Kidney epithelial cell (primary cell): ENCODE results near the gene LRP1. TPM values are rescaled to one million over a fixed set of nuclear protein-coding genes. Genes with fewer than 3 reads are reported as not detected.

ENCODE experiments used
- DNase-seq: peaks from one replicate; pipeline ENCODE4 v3.0.0-alpha.2; 2010; ENCODE audit warnings: low read depth
- H3K27me3 ChIP-seq: 2 replicates; pipeline ENCODE4 v1.6.0; 2011; ENCODE audit warnings: low read length; ENCODE audit not compliant: control insufficient read depth, insufficient read depth
- H3K36me3 ChIP-seq: 2 replicates; pipeline ENCODE4 v1.5.1; 2011; ENCODE audit warnings: low read length; ENCODE audit not compliant: control insufficient read depth, insufficient read depth
- H3K4me3 ChIP-seq: 2 replicates; pipeline ENCODE4 v1.5.1; 2011; ENCODE audit warnings: low read depth, mild to moderate bottlenecking, control low read depth, low read length
- total RNA-seq: library from RNA; depleted of rRNA; stranded (reverse); fragments of >200 nt; gene quantifications from 2 replicates; pipeline ENCODE4 v1.2.3, GENCODE V29; 2015
- TF ChIP-seq, protein P1 (sequence below): IDR thresholded peaks from 2 replicates; pipeline ENCODE4 v1.5.1; 2011; ENCODE audit warnings: mild to moderate bottlenecking, moderate library complexity, low read length, control low read depth, inconsistent platforms; ENCODE audit not compliant: insufficient read depth, poor library complexity, severe bottlenecking

The LRP1 gene
- total RNA-seq, 1 donor from 2014 or later: 40.2 TPM

DNA sequence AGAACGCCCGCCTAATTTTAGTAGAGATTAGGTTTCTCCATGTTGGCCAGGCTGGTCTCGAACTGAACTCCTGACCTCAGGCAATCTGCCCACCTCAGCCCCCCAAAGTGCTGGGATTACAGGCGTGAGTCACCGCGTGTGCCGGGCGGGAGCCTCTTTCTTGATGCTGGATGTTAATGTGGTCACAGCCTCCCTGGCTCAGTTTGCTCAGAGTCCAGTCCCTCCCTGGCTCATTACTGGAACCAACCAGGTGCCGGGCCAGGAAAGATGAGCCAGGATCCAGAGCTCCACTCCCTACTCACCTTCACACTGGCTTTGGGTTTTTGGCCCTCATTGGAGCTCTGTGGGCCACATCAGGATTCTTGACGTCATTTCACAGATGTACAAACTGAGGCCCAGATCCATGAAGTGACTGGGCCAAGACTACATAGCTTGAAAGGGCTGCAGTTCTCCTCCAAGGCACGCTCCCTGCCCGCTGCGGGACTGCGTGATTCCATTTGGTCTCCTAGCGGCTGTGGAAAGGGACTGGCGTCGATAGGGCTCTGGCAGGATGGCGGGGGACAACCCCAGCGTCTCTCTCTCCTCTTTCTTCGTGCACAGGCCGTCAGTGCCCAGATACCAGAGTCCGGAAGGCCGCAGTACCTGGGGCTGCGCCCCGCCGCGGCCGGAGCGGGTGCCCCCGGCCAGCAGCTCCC lies 96.1 kb downstream of the LRP1 start:
- Histone ChIP-seq H3K27me3 (peaks cover 81% of the 10 kb centered on the region), H3K4me3 (no peak overlapping the region), H3K36me3 (no peaks in the 10 kb centered on the region)
- TF ChIP-seq, protein P1, sequence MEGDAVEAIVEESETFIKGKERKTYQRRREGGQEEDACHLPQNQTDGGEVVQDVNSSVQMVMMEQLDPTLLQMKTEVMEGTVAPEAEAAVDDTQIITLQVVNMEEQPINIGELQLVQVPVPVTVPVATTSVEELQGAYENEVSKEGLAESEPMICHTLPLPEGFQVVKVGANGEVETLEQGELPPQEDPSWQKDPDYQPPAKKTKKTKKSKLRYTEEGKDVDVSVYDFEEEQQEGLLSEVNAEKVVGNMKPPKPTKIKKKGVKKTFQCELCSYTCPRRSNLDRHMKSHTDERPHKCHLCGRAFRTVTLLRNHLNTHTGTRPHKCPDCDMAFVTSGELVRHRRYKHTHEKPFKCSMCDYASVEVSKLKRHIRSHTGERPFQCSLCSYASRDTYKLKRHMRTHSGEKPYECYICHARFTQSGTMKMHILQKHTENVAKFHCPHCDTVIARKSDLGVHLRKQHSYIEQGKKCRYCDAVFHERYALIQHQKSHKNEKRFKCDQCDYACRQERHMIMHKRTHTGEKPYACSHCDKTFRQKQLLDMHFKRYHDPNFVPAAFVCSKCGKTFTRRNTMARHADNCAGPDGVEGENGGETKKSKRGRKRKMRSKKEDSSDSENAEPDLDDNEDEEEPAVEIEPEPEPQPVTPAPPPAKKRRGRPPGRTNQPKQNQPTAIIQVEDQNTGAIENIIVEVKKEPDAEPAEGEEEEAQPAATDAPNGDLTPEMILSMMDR: no peak
- DNase-seq: no peak

DNA sequence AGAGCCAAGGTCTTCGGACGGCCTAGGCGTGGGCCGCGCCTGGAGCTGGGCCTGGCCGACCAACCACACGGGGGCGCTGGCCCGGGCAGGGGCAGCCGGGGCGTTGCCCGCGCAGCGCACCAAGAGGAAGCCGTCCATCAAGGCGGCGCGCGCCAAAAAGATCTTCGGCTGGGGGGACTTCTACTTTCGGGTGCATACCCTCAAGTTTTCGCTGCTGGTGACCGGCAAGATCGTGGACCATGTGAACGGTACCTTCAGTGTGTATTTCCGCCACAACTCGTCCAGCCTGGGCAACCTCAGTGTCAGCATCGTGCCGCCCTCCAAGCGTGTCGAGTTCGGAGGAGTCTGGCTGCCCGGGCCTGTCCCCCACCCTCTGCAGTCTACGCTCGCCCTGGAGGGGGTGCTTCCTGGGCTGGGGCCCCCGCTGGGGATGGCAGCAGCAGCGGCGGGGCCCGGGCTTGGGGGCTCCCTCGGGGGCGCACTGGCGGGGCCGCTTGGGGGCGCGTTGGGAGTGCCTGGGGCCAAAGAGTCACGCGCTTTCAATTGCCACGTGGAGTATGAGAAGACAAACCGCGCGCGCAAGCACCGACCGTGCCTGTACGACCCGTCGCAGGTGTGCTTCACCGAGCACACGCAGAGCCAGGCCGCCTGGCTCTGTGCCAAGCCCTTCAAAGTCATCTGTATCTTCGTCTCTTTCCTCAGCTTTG lies 96.8 kb downstream of the LRP1 start:
- H3K36me3 ChIP-seq: no peaks in the 10 kb centered on the region
- TF ChIP-seq, protein P1: peak; percentile 13

DNA sequence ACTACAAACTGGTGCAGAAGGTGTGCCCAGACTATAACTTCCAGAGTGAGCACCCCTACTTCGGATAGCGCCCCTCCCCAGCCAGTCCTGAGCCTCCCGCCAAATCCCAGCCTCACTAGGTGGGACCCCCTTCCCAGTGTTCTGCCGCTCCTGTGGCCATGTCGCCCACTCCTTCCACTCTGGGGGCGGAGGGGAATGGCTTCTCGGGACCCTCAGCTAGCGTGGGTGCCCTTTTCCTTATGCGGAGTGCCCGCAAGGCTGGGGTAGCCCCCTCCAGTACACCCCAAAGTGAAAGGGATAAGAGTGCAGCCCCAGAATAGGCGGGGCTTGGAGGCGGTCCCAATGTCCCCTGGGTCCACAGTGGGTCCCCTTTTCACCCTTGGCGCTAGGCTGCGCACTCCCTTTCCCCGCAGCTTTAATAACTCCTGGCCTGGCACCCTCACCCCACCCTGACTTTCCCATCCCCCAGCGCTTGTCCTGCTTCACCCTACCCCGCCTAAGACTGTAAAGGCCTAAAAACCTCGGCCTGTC lies 97.5 kb downstream of the LRP1 start:
- H3K4me3 ChIP-seq: no peak overlapping the region
- H3K27me3 ChIP-seq: peaks cover 68% of the 10 kb centered on the region
- TF ChIP-seq, protein P1: no peak
- no peaks in the 10 kb centered on the region for H3K36me3 ChIP-seq
- no peak for DNase-seq

More for the DNA sequence above, 96.8 kb downstream of the LRP1 start:
- Histone ChIP-seq H3K4me3 (no peak overlapping the region), H3K27me3 (peaks cover 74% of the 10 kb centered on the region)
- DNase-seq: no peak

DNA sequence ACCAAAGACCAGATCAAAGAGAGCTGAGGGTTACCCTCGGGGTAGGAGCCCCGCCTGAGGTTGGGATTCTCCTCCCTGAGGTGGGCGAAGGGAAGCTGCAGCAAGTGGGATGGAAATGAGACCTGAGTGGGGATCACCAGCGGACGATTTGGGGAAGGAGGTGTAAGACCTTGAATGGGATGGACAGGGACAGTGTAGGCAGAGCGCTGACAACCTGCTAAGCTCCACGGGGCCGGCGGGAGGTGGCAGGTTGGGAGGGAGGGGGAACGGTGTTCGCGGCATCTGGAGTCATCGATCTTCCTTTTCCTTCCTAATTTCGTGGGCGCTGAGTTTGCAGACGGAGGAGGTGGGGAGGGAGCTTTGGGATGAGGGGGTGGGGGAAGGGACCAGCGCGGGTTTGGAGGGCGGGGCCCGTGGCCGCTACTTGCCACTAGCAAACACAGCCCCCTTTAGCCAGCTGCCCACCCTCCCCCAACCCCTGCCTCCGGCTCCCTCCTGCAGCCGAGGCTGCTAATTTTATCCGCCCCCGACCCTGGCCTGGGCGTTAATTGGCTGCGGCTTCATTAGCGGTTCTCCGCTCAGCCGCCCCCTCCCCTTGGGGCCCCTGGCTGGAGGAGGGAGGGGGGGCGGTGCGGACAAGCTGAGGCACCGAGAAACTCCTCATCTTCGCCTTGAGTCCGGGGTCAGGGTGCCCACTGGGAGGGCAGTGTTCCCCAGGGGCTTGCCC lies 98.5 kb downstream of the LRP1 start:
- TF ChIP-seq, protein P1: no peak
- Histone ChIP-seq H3K4me3 (no peak overlapping the region), H3K36me3 (no peaks in the 10 kb centered on the region), H3K27me3 (peaks cover 58% of the 10 kb centered on the region)
- DNase-seq: no peak

DNA sequence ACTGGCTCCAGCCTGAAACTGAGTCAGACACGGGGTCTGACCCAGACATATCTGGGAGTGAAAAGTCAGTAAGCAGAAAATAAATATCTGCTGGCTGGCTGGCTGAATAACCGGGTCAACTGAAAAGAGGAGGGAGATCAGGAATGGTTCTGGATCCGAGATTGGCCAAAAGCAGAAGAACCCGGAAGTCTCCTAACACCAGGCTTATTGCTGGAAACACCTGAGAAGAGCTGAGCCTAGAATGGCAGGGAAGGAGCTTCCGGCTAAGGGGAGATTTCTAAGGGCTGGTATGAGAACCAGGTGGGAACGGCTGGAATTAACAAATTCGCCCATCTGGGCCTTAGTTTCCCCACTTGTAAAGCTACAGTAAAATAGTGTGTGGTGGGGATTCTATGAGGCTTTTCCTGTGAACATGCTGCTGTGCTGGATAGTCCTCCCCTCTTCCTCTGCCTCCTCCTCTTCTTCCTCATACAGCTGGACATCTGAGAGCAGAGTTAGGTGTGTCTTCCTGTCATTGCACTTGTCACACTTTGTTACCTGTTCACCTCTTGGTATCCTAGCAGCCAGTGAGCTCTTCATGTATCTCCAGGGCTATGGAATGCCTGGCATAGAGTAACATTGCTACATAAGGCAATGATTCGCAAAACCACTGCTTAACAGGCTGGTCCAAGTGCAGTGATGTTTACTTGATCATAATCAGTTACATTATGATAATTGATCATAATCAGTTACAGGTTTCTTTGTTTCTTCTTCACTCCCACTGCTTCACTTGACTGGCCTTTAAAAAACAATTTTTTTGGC lies 99.2 kb downstream of the LRP1 start:
- TF ChIP-seq, protein P1: no peak
- DNase-seq: no peak
- Histone ChIP-seq H3K36me3 (no peaks in the 10 kb centered on the region), H3K27me3 (peaks cover 50% of the 10 kb centered on the region), H3K4me3 (no peak overlapping the region)
